HG03108 (cell line): Measurements from ENCODE around the gene KCND3.

Source experiments
- ATAC-seq: cut with Tn5 transposase; IDR thresholded peaks from one replicate; pipeline ENCODE4 v1.9.1; 2021; ENCODE audit warnings: moderate library complexity; ENCODE audit not compliant: unreplicated experiment

KCND3 gene

DNA sequence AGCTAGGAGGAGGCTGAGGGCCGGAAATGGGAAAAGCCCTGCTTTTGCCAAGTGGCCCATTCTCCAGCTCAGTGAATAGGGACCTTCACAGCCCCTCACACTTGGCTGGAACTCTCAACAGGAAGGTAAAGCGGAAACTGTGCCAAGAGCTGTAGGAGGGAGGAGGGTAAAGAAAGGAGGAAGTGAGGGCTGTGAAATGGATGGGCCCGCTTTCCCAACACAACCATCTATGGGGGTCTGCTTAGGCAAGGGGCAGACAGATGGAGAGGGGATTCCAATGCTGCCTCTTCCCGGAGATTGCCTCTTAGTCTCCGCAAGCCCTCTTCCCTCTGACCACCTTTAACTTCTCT lies 255.5 kb downstream of the KCND3 start:
- ATAC-seq, result no peak

GRCh38 chr1:111733183-111733991 lies 256.1 kb downstream of the KCND3 start:
- no peak for ATAC-seq

DNA sequence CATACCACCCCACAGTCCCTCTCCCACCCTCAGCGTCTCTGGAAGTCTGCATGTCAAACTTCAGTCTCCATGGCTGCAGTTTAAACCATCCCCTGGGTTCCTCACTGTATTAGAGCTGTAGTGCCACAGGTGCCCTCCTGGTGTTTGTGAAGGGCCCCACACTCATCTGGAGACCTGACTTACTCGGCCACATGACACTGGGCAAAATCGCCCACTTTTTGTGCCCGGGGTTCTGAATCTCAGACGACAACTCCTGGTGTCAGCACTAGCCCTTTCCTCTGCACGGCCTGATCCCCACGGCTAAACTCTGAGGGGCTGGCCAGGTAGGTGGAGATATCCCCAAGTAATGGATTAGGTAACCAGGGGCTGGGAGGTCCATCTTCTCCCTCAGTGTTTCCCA lies 256.8 kb downstream of the KCND3 start:
- ATAC-seq, result no peak

GRCh38 chr1:111731956-111732355 lies 257.5 kb downstream of the KCND3 start:
- ATAC-seq, result no peak

- ATAC-seq, result no peak
These were observed 258.8 kb downstream of the KCND3 start for GRCh38 chr1:111730706-111731105.

DNA sequence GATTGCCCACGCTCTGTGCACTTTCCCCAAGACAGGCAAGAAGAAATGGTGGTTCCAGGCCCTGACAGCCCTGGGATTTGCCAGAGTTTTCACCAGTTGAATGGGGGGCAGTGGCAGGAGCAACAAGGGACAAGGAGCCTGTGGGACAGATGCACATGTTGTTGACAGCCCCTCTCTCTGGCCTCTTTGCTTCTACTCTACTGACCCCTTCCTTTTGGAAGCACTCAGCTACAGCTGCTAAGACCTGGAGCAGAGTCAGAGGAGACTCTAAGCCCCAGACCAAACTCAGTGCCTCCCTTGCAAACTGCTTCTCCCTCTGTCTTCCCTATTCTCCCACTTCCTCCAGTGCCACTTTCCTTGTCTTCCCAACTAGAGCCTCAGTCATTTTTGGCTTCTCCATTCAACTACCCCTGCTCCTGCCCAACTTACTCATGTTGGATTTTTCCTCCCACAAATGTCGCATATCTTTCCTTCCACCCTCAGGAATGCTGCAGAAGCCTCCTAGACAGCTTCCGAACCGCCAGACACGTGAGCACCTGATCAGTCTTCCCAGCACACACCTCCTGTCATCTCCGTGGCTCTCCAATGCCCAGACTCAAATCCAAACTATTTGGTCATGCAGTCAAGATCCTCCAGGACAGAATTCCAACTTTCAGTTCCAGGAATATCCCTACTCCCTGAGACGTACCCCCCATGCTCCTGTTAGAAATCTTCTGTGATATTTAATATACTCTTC lies 259.4 kb downstream of the KCND3 start:
- no peak for ATAC-seq

DNA sequence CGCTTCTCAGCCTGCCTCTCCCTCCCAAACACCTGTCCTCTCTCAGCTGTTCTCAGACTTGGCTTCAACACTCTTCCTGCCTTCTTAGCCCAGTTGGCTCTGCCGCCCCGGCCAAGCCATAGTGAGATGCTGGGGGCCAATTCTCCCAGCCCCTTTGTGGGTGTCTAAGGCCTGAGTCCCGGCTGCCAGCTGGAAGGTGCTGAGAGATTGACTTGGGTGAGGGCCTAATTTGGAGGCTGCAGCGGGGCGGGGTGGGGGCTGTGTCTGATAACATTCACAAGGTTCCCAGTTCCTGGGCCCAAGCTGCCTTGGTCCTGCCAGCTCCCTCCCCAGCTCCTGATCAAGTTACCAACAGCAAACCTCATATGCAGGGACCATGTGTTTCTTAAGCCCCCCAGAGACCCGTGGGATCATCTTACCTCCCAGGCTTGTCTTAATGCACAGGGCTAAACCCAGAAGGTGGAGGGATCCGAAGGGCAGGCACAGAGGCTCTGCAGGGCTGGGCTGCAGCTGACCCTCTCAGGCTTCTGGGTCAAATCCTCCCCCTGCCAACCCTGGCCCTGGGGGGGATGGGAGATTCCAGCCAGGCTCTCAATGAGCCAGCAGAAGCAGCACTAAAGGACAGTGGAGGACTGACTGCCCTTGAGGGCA lies 260.1 kb downstream of the KCND3 start:
- ATAC-seq, result no peak

GRCh38 chr1:111727056-111727455 lies 262.4 kb downstream of the KCND3 start:
- no peak for ATAC-seq

- no peak for ATAC-seq
These were observed 264.3 kb downstream of the KCND3 start for GRCh38 chr1:111725192-111725591.

DNA sequence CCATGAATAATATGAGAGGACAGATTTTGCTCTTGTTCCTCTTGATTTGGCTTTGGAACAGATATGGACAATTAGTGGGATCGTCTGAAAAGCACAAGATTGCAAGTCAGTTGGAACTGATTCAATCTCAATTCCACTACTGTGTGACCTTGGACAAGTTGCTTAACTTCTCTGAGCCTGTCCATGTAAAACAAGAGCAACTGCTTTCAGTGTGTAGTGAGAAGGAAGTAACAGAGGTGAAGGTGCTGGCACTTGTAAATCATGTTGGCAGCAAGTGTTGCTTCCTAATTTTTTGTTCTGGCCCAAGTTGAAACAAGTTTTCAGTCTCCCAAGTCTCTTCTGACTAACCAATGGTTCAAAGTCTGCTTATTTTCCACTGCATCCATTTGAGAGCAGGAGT lies 265.6 kb downstream of the KCND3 start:
- ATAC-seq, result no peak

- ATAC-seq, result no peak
These were observed 266.2 kb downstream of the KCND3 start for GRCh38 chr1:111723091-111723806.

- ATAC-seq, result no peak
These were observed 268.3 kb downstream of the KCND3 start for GRCh38 chr1:111720977-111721786.
